Mesendoderm (in vitro differentiated cells): ENCODE data around the gene ABR.

Experiments
- DNase-seq: peaks from one replicate; pipeline ENCODE4 v3.0.0; 2013
- H2AK5ac ChIP-seq: 2 replicates; pipeline ENCODE4 v1.6.1; 2013; ENCODE audit warnings: low read length, inconsistent platforms
- H2BK120ac ChIP-seq: 2 replicates; pipeline ENCODE4 v1.6.1; 2013; ENCODE audit warnings: low read depth, mild to moderate bottlenecking, low read length, moderate library complexity, mixed read lengths
- H2BK15ac ChIP-seq: replicated peaks from 2 replicates; pipeline ENCODE4 v1.6.1; 2013; ENCODE audit warnings: low read depth, mild to moderate bottlenecking, moderate library complexity
- H2BK5ac ChIP-seq: 2 replicates; pipeline ENCODE4 v1.6.1; 2013; ENCODE audit warnings: low read length, inconsistent platforms
- H3K18ac ChIP-seq: 2 replicates; pipeline ENCODE4 v1.6.1; 2013; ENCODE audit warnings: mild to moderate bottlenecking, low read length, mixed read lengths
- H3K23ac ChIP-seq: one replicate; pipeline ENCODE4 v1.6.1; 2013; ENCODE audit warnings: low read length
- H3K27ac ChIP-seq: 2 replicates; pipeline ENCODE4 v1.5.1; 2013; ENCODE audit warnings: low read depth, mild to moderate bottlenecking, inconsistent platforms, low read length, moderate library complexity
- H3K27me3 ChIP-seq: 2 replicates; pipeline ENCODE4 v1.6.1; 2013; ENCODE audit warnings: low read length, control low read depth, mild to moderate bottlenecking, inconsistent platforms; ENCODE audit not compliant: insufficient read depth, poor library complexity
- H3K36me3 ChIP-seq: 2 replicates; pipeline ENCODE4 v1.6.1; 2013; ENCODE audit warnings: low read length, inconsistent platforms; ENCODE audit not compliant: control insufficient read depth, insufficient read depth
- H3K4ac ChIP-seq: one replicate; pipeline ENCODE4 v1.6.1; 2013; ENCODE audit warnings: low read depth, mild to moderate bottlenecking, low read length, moderate library complexity
- H3K4me1 ChIP-seq: 2 replicates; pipeline ENCODE4 v1.6.1; 2013; ENCODE audit warnings: low read depth, low read length, inconsistent platforms; ENCODE audit not compliant: control insufficient read depth
- H3K4me2 ChIP-seq: 2 replicates; pipeline ENCODE4 v1.6.1; 2013; ENCODE audit warnings: low read length
- H3K4me3 ChIP-seq: 2 replicates; pipeline ENCODE4 v1.5.1; 2013; ENCODE audit warnings: mild to moderate bottlenecking, low read length
- H3K56ac ChIP-seq: one replicate; pipeline ENCODE4 v1.6.1; 2013; ENCODE audit warnings: low read length
- H3K79me1 ChIP-seq: 2 replicates; pipeline ENCODE4 v1.6.1; 2013; ENCODE audit warnings: low read length, inconsistent platforms
- H3K79me2 ChIP-seq: 2 replicates; pipeline ENCODE4 v1.6.1; 2013; ENCODE audit warnings: mild to moderate bottlenecking, low read length; ENCODE audit not compliant: control insufficient read depth, insufficient read depth
- H3K9ac ChIP-seq: 2 replicates; pipeline ENCODE4 v1.6.1; 2013; ENCODE audit warnings: low read length, inconsistent platforms
- H4K5ac ChIP-seq: one replicate; pipeline ENCODE4 v1.6.1; 2013; ENCODE audit warnings: low read length
- H4K8ac ChIP-seq: one replicate; pipeline ENCODE4 v1.6.1; 2013; ENCODE audit warnings: low read depth, mild to moderate bottlenecking, control low read depth, low read length, moderate library complexity
- WGBS: extraction: QIAGEN DNeasy Blood & Tissue Kit; methylation state at CpG from one replicate; pipeline ENCODE4 v1.1.7; 2013; ENCODE audit warnings: low lambda C conversion rate, missing lambda C conversion rate; ENCODE audit not compliant: insufficient coverage; ENCODE audit errors: extremely low coverage; 5-methylcytosine and 5-hydroxymethylcytosine counted together

ABR gene

GRCh38 chr17:1169221-1169928 is 10.4 kb downstream of the ABR start:
- WGBS = no CpG with 5 or more reads among the region's 22 CpGs

GRCh38 chr17:1168533-1169220 is 11.1 kb downstream of the ABR start:
- H3K27me3 ChIP-seq = no peaks in the 10 kb centered on the region
- no peak overlapping the region for H3K27ac ChIP-seq
- H4K5ac ChIP-seq = no peak overlapping the region
- no peak overlapping the region for H3K4me3 ChIP-seq
- H3K4ac ChIP-seq = no peak overlapping the region
- H3K79me2 ChIP-seq = no peaks in the 10 kb centered on the region
- H4K8ac ChIP-seq = no peak overlapping the region
- no peaks in the 10 kb centered on the region for H3K79me1 ChIP-seq
- H3K36me3 ChIP-seq = no peaks in the 10 kb centered on the region
- no peak overlapping the region for H3K56ac ChIP-seq
- no peak for DNase-seq
- no peak overlapping the region for H3K4me2 ChIP-seq
- no peak overlapping the region for H3K18ac ChIP-seq
- no peak overlapping the region for H2BK120ac ChIP-seq
- no peak overlapping the region for H2BK5ac ChIP-seq
- no peak overlapping the region for H2AK5ac ChIP-seq
- no peak overlapping the region for H2BK15ac ChIP-seq
- no peak overlapping the region for H3K23ac ChIP-seq
- no peaks in the 10 kb centered on the region for H3K4me1 ChIP-seq
- no peak overlapping the region for H3K9ac ChIP-seq
- no CpG with 5 or more reads among the region's 17 CpGs for WGBS

More at GRCh38 chr17:1169221-1169928, 10.4 kb downstream of the ABR start:
- Histone ChIP-seq H3K4me3 (no peak overlapping the region), H3K27ac (no peak overlapping the region), H3K23ac (no peak overlapping the region), H2BK15ac (no peak overlapping the region), H3K4me1 (no peaks in the 10 kb centered on the region), H3K79me2 (no peaks in the 10 kb centered on the region), H3K4me2 (no peak overlapping the region), H2AK5ac (no peak overlapping the region), H4K5ac (no peak overlapping the region), H3K9ac (no peak overlapping the region), H3K4ac (no peak overlapping the region), H3K56ac (no peak overlapping the region), H2BK5ac (no peak overlapping the region), H3K36me3 (no peaks in the 10 kb centered on the region), H4K8ac (no peak overlapping the region), H3K79me1 (no peaks in the 10 kb centered on the region), H3K18ac (no peak overlapping the region), H2BK120ac (no peak overlapping the region), H3K27me3 (no peaks in the 10 kb centered on the region)
- DNase-seq = no peak

- no peaks in the 10 kb centered on the region for H3K36me3 ChIP-seq
- H2BK120ac ChIP-seq = no peak overlapping the region
- no peak overlapping the region for H3K56ac ChIP-seq
- H4K5ac ChIP-seq = no peak overlapping the region
- no peak overlapping the region for H2BK15ac ChIP-seq
- no peak overlapping the region for H3K9ac ChIP-seq
- H3K4me3 ChIP-seq = no peak overlapping the region
- no peak overlapping the region for H2AK5ac ChIP-seq
- H2BK5ac ChIP-seq = no peak overlapping the region
- no peak overlapping the region for H3K18ac ChIP-seq
- H3K79me2 ChIP-seq = no peaks in the 10 kb centered on the region
- no peaks in the 10 kb centered on the region for H3K4me1 ChIP-seq
- H3K79me1 ChIP-seq = no peaks in the 10 kb centered on the region
- no peaks in the 10 kb centered on the region for H3K27me3 ChIP-seq
- no peak overlapping the region for H3K23ac ChIP-seq
- no CpG with 5 or more reads among the region's 11 CpGs for WGBS
- no peak overlapping the region for H3K27ac ChIP-seq
- H3K4me2 ChIP-seq = no peak overlapping the region
- H3K4ac ChIP-seq = no peak overlapping the region
- DNase-seq = no peak
- H4K8ac ChIP-seq = no peak overlapping the region
These were observed 13.5 kb downstream of the ABR start for GRCh38 chr17:1166276-1166675.

GRCh38 chr17:1165836-1166235 is 13.9 kb downstream of the ABR start:
- no peak for DNase-seq
- no peaks in the 10 kb centered on the region for H3K36me3 ChIP-seq
- H2BK120ac ChIP-seq = no peak overlapping the region
- no peaks in the 10 kb centered on the region for H3K4me1 ChIP-seq
- H3K27me3 ChIP-seq = no peaks in the 10 kb centered on the region
- no peaks in the 10 kb centered on the region for H3K79me1 ChIP-seq
- no peak overlapping the region for H3K27ac ChIP-seq
- no peak overlapping the region for H3K4ac ChIP-seq
- no peak overlapping the region for H2BK15ac ChIP-seq
- WGBS = no CpG with 5 or more reads among the region's 19 CpGs
- H3K56ac ChIP-seq = no peak overlapping the region
- no peaks in the 10 kb centered on the region for H3K79me2 ChIP-seq
- no peak overlapping the region for H3K4me2 ChIP-seq
- H2BK5ac ChIP-seq = no peak overlapping the region
- no peak overlapping the region for H3K18ac ChIP-seq
- H3K23ac ChIP-seq = no peak overlapping the region
- no peak overlapping the region for H4K8ac ChIP-seq
- H4K5ac ChIP-seq = no peak overlapping the region
- H3K9ac ChIP-seq = no peak overlapping the region
- H2AK5ac ChIP-seq = no peak overlapping the region
- H3K4me3 ChIP-seq = no peak overlapping the region

- no peak overlapping the region for H2BK15ac ChIP-seq
- no peak overlapping the region for H3K27ac ChIP-seq
- no peak overlapping the region for H3K23ac ChIP-seq
- WGBS = no CpG with 5 or more reads among the region's 12 CpGs
- H3K56ac ChIP-seq = no peak overlapping the region
- no peaks in the 10 kb centered on the region for H3K27me3 ChIP-seq
- no peak overlapping the region for H3K4me3 ChIP-seq
- no peak overlapping the region for H2BK120ac ChIP-seq
- no peak overlapping the region for H3K4ac ChIP-seq
- H2BK5ac ChIP-seq = no peak overlapping the region
- no peak overlapping the region for H3K18ac ChIP-seq
- no peak overlapping the region for H3K4me2 ChIP-seq
- H3K9ac ChIP-seq = no peak overlapping the region
- H3K79me2 ChIP-seq = no peaks in the 10 kb centered on the region
- H2AK5ac ChIP-seq = no peak overlapping the region
- H3K4me1 ChIP-seq = no peaks in the 10 kb centered on the region
- no peaks in the 10 kb centered on the region for H3K79me1 ChIP-seq
- H4K5ac ChIP-seq = no peak overlapping the region
- H3K36me3 ChIP-seq = no peaks in the 10 kb centered on the region
- DNase-seq = no peak
- no peak overlapping the region for H4K8ac ChIP-seq
These were observed 14.7 kb downstream of the ABR start for GRCh38 chr17:1164935-1165556.
